H1 (cell line): ENCODE results near the gene FAM50A. TPM values are rescaled to one million over a fixed set of nuclear protein-coding genes. Genes with fewer than 3 reads are reported as not detected.

Experiments used
- CTCF ChIA-PET: fragments of 300-600 bp; sonication (Branson Sonifier 250); formaldehyde crosslinking; loops from one replicate; lab custom pipeline; 2021; ENCODE audit not compliant: partially characterized antibody; lab: Charles Lee
- POLR2A ChIA-PET: fragments of 300-600 bp; sonication (Branson Sonifier 250); formaldehyde crosslinking; loops from one replicate; lab custom pipeline; 2021; ENCODE audit warnings: inconsistent platforms; ENCODE audit not compliant: partially characterized antibody; lab: Charles Lee
- DNase-seq, 2 experiments: peaks; one replicate each; pipeline versions ENCODE4 v3.0.0 to v3.0.0-alpha.2; 2010 to 2022; ENCODE audit warnings: low spot score in 2 of 2, low read depth in 1 of 2, mixed read lengths in 1 of 2
- FAIRE-seq: peaks from 2 replicates; lab custom pipeline; 2011; peaks lifted over from hg19 to GRCh38; lab: Jason Lieb, UNC
- H2AFZ ChIP-seq: 2 replicates; pipeline ENCODE4 v1.8.1; 2012; ENCODE audit warnings: low read length, inconsistent platforms
- H2AK5ac ChIP-seq: 2 replicates; pipeline ENCODE4 v1.6.1; 2013; ENCODE audit warnings: low read depth, low read length
- H2BK120ac ChIP-seq: replicated peaks from 2 replicates; pipeline ENCODE3; 2013; ENCODE audit warnings: low read depth, low read length, inconsistent platforms
- H2BK12ac ChIP-seq: 2 replicates; pipeline ENCODE4 v1.6.1; 2013; ENCODE audit warnings: low read depth, low read length
- H2BK15ac ChIP-seq: 2 replicates; pipeline ENCODE4 v1.6.1; 2013; ENCODE audit warnings: low read length
- H2BK20ac ChIP-seq: 2 replicates; pipeline ENCODE4 v1.6.1; 2013; ENCODE audit warnings: low read length
- H2BK5ac ChIP-seq: 2 replicates; pipeline ENCODE4 v1.6.1; 2013; ENCODE audit warnings: low read depth, low read length
- H3K14ac ChIP-seq: 2 replicates; pipeline ENCODE4 v1.6.1; 2013; ENCODE audit warnings: inconsistent platforms; ENCODE audit not compliant: insufficient read length
- H3K18ac ChIP-seq: 2 replicates; pipeline ENCODE4 v1.6.1; 2013; ENCODE audit warnings: low read length; ENCODE audit errors: extremely low read depth
- H3K23ac ChIP-seq: 2 replicates; pipeline ENCODE4 v1.6.1; 2013; ENCODE audit warnings: inconsistent platforms; ENCODE audit not compliant: insufficient read length
- H3K23me2 ChIP-seq: 2 replicates; pipeline ENCODE4 v1.6.1; 2013; ENCODE audit warnings: low read depth, low read length
- H3K27ac ChIP-seq: 2 replicates; pipeline ENCODE4 v1.6.1; 2011; ENCODE audit warnings: low read depth, low read length, inconsistent platforms
- H3K27me3 ChIP-seq, 4 experiments: replicated peaks in 1 of 4; 1 replicate in 1 of 4; 2 replicates in 3 of 4; pipeline versions ENCODE4 v1.6.1 to v1.8.1; 2011 to 2013; ENCODE audit warnings: low read length in 3 of 4, mild to moderate bottlenecking in 3 of 4, inconsistent platforms in 2 of 4, mixed read lengths in 2 of 4, moderate library complexity in 1 of 4; ENCODE audit not compliant: control insufficient read depth in 3 of 4, insufficient read depth in 3 of 4; ENCODE audit errors: extremely low read depth in 1 of 4
- H3K36me3 ChIP-seq, 4 experiments: 2 replicates each; pipeline versions ENCODE4 v1.6.1 to v1.8.1; 2011 to 2013; ENCODE audit warnings: mild to moderate bottlenecking in 4 of 4, low read length in 3 of 4, moderate library complexity in 2 of 4, control low read depth in 1 of 4, inconsistent platforms in 1 of 4; ENCODE audit not compliant: insufficient read depth in 4 of 4, control insufficient read depth in 2 of 4
- H3K4ac ChIP-seq: replicated peaks from 2 replicates; pipeline ENCODE3; 2013; ENCODE audit warnings: low read length, low read depth, mixed read lengths, inconsistent platforms; ENCODE audit not compliant: insufficient read length
- H3K4me1 ChIP-seq, 4 experiments: replicated peaks in 1 of 4; 1 replicate in 1 of 4; 2 replicates in 3 of 4; pipeline versions ENCODE4 v1.6.1 to v1.8.1; 2011 to 2013; ENCODE audit warnings: low read length in 3 of 4, inconsistent platforms in 2 of 4, mixed read lengths in 1 of 4; ENCODE audit not compliant: insufficient read depth in 4 of 4, control insufficient read depth in 3 of 4
- H3K4me2 ChIP-seq, 2 experiments: 2 replicates each; pipeline versions ENCODE4 v1.6.1 to v1.8.1; 2011 to 2013; ENCODE audit warnings: low read depth in 2 of 2, low read length in 2 of 2, control low read depth in 1 of 2, inconsistent platforms in 1 of 2, mild to moderate bottlenecking in 1 of 2; ENCODE audit not compliant: insufficient read depth in 1 of 2
- H3K4me3 ChIP-seq, 4 experiments: fragments of 200-600, 300-600 bp in 1 of 4; sonication (generic), shearing (Covaris generic), sonication (Bioruptor Twin) in 1 of 4; 2 replicates each; pipeline versions ENCODE4 v1.5.1 to v1.8.1; 2011 to 2016; ENCODE audit warnings: low read length in 4 of 4, low read depth in 3 of 4, control low read depth in 2 of 4, inconsistent platforms in 2 of 4, mild to moderate bottlenecking in 2 of 4, mixed read lengths in 1 of 4, moderate library complexity in 1 of 4; ENCODE audit not compliant: insufficient read depth in 2 of 4; ENCODE audit errors: extremely low read depth in 1 of 4
- H3K56ac ChIP-seq: replicated peaks from 2 replicates; pipeline ENCODE3; 2013; ENCODE audit warnings: low read depth, mild to moderate bottlenecking, mixed read lengths, low read length, inconsistent platforms; ENCODE audit not compliant: insufficient read length
- H3K79me1 ChIP-seq: 2 replicates; pipeline ENCODE4 v1.6.1; 2013; ENCODE audit warnings: low read depth, low read length, control low read depth
- H3K79me2 ChIP-seq, 2 experiments: 2 replicates each; pipeline versions ENCODE4 v1.6.1 to v1.8.1; 2012 to 2013; ENCODE audit warnings: low read length in 2 of 2, mild to moderate bottlenecking in 2 of 2, inconsistent platforms in 1 of 2; ENCODE audit not compliant: insufficient read depth in 2 of 2, control insufficient read depth in 1 of 2
- H3K9ac ChIP-seq, 4 experiments: replicated peaks in 1 of 4; 1 replicate in 1 of 4; 2 replicates in 3 of 4; pipeline versions ENCODE4 v1.6.1 to v1.8.1; 2011 to 2013; ENCODE audit warnings: low read depth in 3 of 4, low read length in 3 of 4, control low read depth in 2 of 4, mild to moderate bottlenecking in 2 of 4, moderate library complexity in 2 of 4, inconsistent platforms in 1 of 4; ENCODE audit errors: extremely low read depth in 1 of 4
- H3K9me3 ChIP-seq, 2 experiments: 2 replicates each; pipeline versions ENCODE4 v1.6.1 to v1.8.1; 2012 to 2013; ENCODE audit warnings: mild to moderate bottlenecking in 2 of 2, moderate library complexity in 2 of 2, control low read depth in 1 of 2, inconsistent platforms in 1 of 2, low read depth in 1 of 2, low read length in 1 of 2, mixed read lengths in 1 of 2; ENCODE audit not compliant: insufficient read depth in 2 of 2
- H4K20me1 ChIP-seq, 2 experiments: replicated peaks in 1 of 2; 2 replicates each; pipeline versions ENCODE3 to v1.8.1; 2011 to 2013; ENCODE audit warnings: inconsistent platforms in 2 of 2, low read length in 2 of 2, mild to moderate bottlenecking in 1 of 2; ENCODE audit not compliant: insufficient read depth in 2 of 2, control insufficient read depth in 1 of 2
- H4K5ac ChIP-seq: 2 replicates; pipeline ENCODE4 v1.6.1; 2013; ENCODE audit warnings: low read length, low read depth, mixed read lengths, inconsistent platforms; ENCODE audit not compliant: insufficient read length
- H4K8ac ChIP-seq: 2 replicates; pipeline ENCODE4 v1.8.0; 2013; ENCODE audit warnings: mild to moderate bottlenecking, moderate library complexity, low read length, inconsistent platforms; ENCODE audit not compliant: insufficient read depth; ENCODE audit errors: extremely low read depth
- H4K91ac ChIP-seq: replicated peaks from 2 replicates; pipeline ENCODE3; 2013; ENCODE audit warnings: low read length, mixed read lengths, inconsistent platforms; ENCODE audit not compliant: insufficient read length
- ASH2L ChIP-seq: fragments of 200-600, 300-600 bp; sonication (generic); IDR thresholded peaks from one replicate; pipeline ENCODE4 v1.7.1; 2017; ENCODE audit warnings: low read length
- CBX8 ChIP-seq: fragments of 300-800, 300-1000 bp; sonication (generic); IDR thresholded peaks from 2 replicates; pipeline ENCODE4 v1.7.1; 2016; ENCODE audit warnings: low read depth, low read length, borderline replicate concordance
- CTBP2 ChIP-seq: IDR thresholded peaks from 2 replicates; pipeline ENCODE4 v1.7.0; 2011; ENCODE audit warnings: borderline replicate concordance, mild to moderate bottlenecking, moderate library complexity, mixed read lengths, low read length; ENCODE audit not compliant: insufficient read depth, insufficient read length
- EP300 ChIP-seq, 2 experiments: IDR thresholded peaks; 1 replicate in 1 of 2; 2 replicates in 1 of 2; pipeline ENCODE4 v1.6.1; 2011 to 2012; ENCODE audit warnings: low read depth in 2 of 2, low read length in 2 of 2, mild to moderate bottlenecking in 2 of 2, borderline replicate concordance in 1 of 2, inconsistent platforms in 1 of 2, moderate library complexity in 1 of 2
- GABPA ChIP-seq: IDR thresholded peaks from 2 replicates; pipeline ENCODE4 v1.6.1; 2011; ENCODE audit warnings: mild to moderate bottlenecking, low read length, moderate library complexity, borderline replicate concordance; ENCODE audit not compliant: insufficient read depth
- SAP30 ChIP-seq: fragments of 300-600 bp; sonication (generic); IDR thresholded peaks from 2 replicates; pipeline ENCODE4 v1.7.1; 2012; ENCODE audit warnings: low read length, moderate library complexity, mild to moderate bottlenecking, inconsistent platforms; ENCODE audit not compliant: insufficient read depth, insufficient replicate concordance
- SP2 ChIP-seq: IDR thresholded peaks from 2 replicates; pipeline ENCODE4 v1.6.1; 2012; ENCODE audit warnings: mild to moderate bottlenecking, low read length, inconsistent platforms
- SUZ12 ChIP-seq: fragments of 200-600 bp; sonication (generic); IDR thresholded peaks from 2 replicates; pipeline ENCODE4 v1.6.1; 2012; ENCODE audit warnings: mild to moderate bottlenecking, inconsistent platforms, low read length, moderate library complexity, mixed read lengths
- TEAD4 ChIP-seq: IDR thresholded peaks from 2 replicates; pipeline ENCODE4 v1.6.1; 2012; ENCODE audit warnings: low read depth, low read length, inconsistent platforms, mixed read lengths
- ZNF274 ChIP-seq: IDR thresholded peaks from 2 replicates; pipeline ENCODE4 v1.7.0; 2012; ENCODE audit warnings: low read length, borderline replicate concordance; ENCODE audit errors: extremely low read depth
- WGBS, 2 experiments: shearing (Covaris generic) in 1 of 2; methylation state at CpG; one replicate each; pipeline versions ENCODE4 v1.1.6 to v1.1.7; 2013 to 2015; ENCODE audit warnings: low lambda C conversion rate in 2 of 2, mixed read lengths in 2 of 2, inconsistent platforms in 1 of 2, low coverage in 1 of 2, missing lambda C conversion rate in 1 of 2; ENCODE audit not compliant: insufficient replicate concordance in 2 of 2, insufficient coverage in 1 of 2, insufficient read length in 1 of 2; ENCODE audit errors: extremely low coverage in 1 of 2, missing lambda C conversion rate in 1 of 2; 5-methylcytosine and 5-hydroxymethylcytosine counted together
- polyA plus RNA-seq, 7 experiments: library from polyadenylated mRNA; depleted of rRNA in 3 of 7; stranded (reverse) in 5 of 7; unstranded in 2 of 7; fragments of >200 nt in 5 of 7; fragments of 200-250 nt in 2 of 7; gene quantifications; 1 replicate in 5 of 7; 2 replicates in 1 of 7; 4 replicates in 1 of 7; pipeline versions ENCODE4 v1.2.1 to v1.2.3, GENCODE V29; 2011 to 2013; ENCODE audit warnings: missing spikeins in 2 of 7, mixed read lengths in 2 of 7
- total RNA-seq: library from RNA; stranded (reverse); fragmentation: NEBNext Ultra II Directional; extraction: Animal tissue kit (Norgen Biotek cat#: 25700); gene quantifications from 2 replicates; pipeline ENCODE4 v1.2.1, GENCODE V29; 2021

Gene FAM50A
- total and polyA plus RNA-seq, 2 of the 8 experiments (the other 6 are each of a cell fraction or from before 2014, with no cell fraction given), result 30.7 to 48.7 TPM

DNA sequence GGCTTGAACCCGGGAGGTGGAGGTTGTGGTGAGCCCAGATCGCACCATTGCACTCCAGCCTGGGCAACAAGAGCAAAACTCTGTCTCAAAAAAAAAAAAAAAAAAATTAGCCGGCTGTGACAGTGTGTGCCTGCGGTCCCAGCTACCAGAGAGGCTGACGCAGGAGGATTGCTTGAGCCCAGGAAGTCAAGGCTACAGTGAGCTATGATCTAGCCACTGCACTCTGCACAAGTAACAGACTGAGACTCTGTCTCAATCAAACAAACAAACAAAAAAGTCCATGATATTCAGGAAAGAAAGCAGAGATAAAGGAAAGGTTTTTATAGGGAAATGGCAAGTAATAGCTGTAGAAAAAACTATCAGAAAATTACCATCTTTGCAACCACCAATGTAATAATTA lies 37.3 kb downstream of the FAM50A start:
- Histone ChIP-seq H2BK20ac (no peak overlapping the region), H3K56ac (no peak overlapping the region), H3K9me3 (no peaks in the 10 kb centered on the region), H3K9ac (no peak overlapping the region), H3K27me3 (no peaks in the 10 kb centered on the region), H2BK12ac (no peak overlapping the region), H3K4ac (no peak overlapping the region), H3K4me2 (no peak overlapping the region), H3K4me1 (peaks cover 0 to 6% (median 2%) of the 10 kb centered on the region in 4 experiments; a peak in 4 of 7 replicates), H3K23me2 (0 out of 2 replicates have a peak, but pooled peaks cover 3% of the 10 kb centered on the region), H3K79me1 (no peaks in the 10 kb centered on the region), H4K5ac (no peak overlapping the region), H2BK5ac (no peak overlapping the region), H3K27ac (no peak overlapping the region), H2AFZ (no peak overlapping the region), H3K4me3 (no peak overlapping the region), H4K91ac (no peak overlapping the region), H4K8ac (no peak overlapping the region), H4K20me1 (peaks cover 0 to 2% of the 10 kb centered on the region in 2 experiments), H3K79me2 (no peaks in the 10 kb centered on the region), H3K23ac (no peak overlapping the region), H2AK5ac (no peak overlapping the region), H3K18ac (no peak overlapping the region), H3K14ac (no peak overlapping the region), H2BK120ac (no peak overlapping the region), H3K36me3 (peaks cover 0 to 13% (median 0%) of the 10 kb centered on the region in 4 experiments; a peak in 2 of 8 replicates), H2BK15ac (no peak overlapping the region)
- FAIRE-seq (no peak), DNase-seq (no peak)
- no peak for TF ChIP-seq ASH2L
- TF ChIP-seq EP300 (IDR thresholded peaks at IDR 0.05; ENCODE audit: borderline replicate concordance in 1 of 2, low read depth in 2 of 2, low read length in 2 of 2), result no peak
- no peak for TF ChIP-seq ZNF274
- TF ChIP-seq CTBP2, result no peak
- no peak for TF ChIP-seq TEAD4
- TF ChIP-seq SP2, result no peak
- no peak for TF ChIP-seq SUZ12
- TF ChIP-seq CBX8, result no peak
- TF ChIP-seq SAP30, result no peak
- TF ChIP-seq GABPA, result no peak
- CTCF ChIA-PET, result interaction anchor here (0.8 kb wide), 1 partner anchor 108 kb away, joined by 3 read pairs; no protein-coding TSS in a partner anchor
- POLR2A ChIA-PET, result interaction anchor here (1.2 kb wide), 1 partner anchor 9 kb away, joined by 7 read pairs; the partner anchor contains the start of gene SLC10A3
- 100% methylated on average over 2 of the region's 5 CpGs; no CpG with 5 or more reads in 1 of the 2 experiments for WGBS, 2 experiments
